NCI-H82 (cell line): ENCODE measurements around the gene HGD.
A peak's percentile ranks its signal among the peaks of the same experiment; 100 is the strongest.

Source experiments
- DNase-seq: peaks from one replicate; lab custom pipeline; 2025; lab: John Stamatoyannopoulos, UW

The HGD gene, protein sequence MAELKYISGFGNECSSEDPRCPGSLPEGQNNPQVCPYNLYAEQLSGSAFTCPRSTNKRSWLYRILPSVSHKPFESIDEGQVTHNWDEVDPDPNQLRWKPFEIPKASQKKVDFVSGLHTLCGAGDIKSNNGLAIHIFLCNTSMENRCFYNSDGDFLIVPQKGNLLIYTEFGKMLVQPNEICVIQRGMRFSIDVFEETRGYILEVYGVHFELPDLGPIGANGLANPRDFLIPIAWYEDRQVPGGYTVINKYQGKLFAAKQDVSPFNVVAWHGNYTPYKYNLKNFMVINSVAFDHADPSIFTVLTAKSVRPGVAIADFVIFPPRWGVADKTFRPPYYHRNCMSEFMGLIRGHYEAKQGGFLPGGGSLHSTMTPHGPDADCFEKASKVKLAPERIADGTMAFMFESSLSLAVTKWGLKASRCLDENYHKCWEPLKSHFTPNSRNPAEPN

GRCh38 chr3:120682095-120682681 lies at the start of gene HGD:
Gene HGD, minus strand, starts transcription at chr3:120682239. Its CDS starts 128 bp downstream, at chr3:120682111.
- no peak for DNase-seq

DNA sequence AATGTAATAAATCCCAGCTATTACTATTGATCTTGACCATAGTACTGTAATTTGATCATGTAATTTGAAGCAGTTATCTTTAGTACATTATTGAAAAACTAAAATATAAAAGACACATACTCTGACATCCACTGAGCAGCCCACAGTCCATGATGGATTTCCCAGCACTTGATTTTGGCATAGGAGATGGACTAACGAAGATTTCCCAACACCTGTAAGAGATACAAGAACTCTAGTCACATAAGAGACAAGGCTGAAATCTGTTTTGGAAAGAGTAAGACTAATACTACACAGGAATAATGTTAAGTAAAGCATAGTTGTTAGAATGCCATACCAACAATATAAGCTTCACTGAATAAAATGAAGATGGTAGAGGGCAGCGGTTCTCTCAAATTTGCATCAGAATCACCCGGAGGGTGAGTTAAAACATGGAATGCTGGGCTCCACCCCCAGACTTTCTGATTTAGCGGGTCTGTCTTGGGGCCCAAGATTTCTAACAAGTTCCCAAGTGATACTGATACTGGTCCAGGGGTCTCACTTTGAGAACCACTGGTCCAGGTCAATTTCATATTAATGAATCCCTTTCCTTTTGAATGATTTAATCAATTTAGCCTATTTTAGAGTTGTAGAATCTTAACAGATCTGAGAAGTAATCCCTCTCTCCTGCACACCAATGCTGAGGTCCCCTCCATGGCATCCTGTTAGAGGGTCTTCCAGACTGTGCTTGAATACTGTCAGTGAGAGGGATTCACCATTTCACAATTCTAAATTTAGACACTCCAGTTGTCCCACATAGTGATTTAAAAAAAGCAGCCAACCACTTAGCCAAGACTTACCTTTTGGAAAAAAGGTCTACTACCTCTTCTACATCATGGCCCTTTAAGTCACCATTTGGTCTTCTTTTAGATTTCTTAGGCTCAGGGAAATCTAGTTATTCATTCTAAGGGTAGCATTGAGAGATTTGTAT lies 48.8 kb upstream of the HGD start:
- DNase-seq: no peak

GRCh38 chr3:120726791-120727190 lies 44.8 kb upstream of the HGD start:
- no peak for DNase-seq

DNA sequence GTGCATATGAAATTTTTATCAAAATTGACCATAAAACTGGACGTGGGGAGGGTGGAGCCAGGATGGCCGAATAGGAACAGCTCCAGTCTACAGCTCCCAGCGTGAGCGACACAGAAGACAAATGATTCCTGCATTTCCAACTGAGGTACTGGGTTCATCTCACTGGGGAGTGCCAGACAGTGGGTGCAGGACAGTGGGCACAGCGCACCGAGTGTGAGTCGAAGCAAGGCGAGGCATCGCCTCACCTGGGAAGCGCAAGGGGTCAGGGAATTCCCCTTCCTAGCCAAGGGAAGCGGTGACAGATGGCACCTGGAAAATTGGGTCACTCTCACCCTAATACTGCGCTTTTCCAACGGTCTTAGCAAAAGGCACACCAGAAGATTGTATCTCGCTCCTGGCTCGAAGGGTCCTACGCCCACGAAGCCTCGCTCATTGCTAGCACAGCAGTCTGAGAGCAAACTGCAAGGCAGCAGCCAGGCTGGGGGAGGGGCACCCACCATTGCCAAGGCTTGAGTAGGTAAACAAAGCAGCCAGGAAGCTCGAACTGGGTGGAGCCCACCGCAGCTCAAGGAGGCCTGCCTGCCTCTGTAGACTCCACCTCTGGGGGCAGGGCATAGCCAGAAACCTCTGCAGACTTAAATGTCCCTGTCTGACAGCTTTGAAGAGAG lies 37.3 kb upstream of the HGD start:
- DNase-seq: peak; percentile 63

GRCh38 chr3:120713262-120713661 lies 31.2 kb upstream of the HGD start:
- no peak for DNase-seq

- DNase-seq: peak; percentile 90
Measured at GRCh38 chr3:120710369-120710768, 28.3 kb upstream of the HGD start.

DNA sequence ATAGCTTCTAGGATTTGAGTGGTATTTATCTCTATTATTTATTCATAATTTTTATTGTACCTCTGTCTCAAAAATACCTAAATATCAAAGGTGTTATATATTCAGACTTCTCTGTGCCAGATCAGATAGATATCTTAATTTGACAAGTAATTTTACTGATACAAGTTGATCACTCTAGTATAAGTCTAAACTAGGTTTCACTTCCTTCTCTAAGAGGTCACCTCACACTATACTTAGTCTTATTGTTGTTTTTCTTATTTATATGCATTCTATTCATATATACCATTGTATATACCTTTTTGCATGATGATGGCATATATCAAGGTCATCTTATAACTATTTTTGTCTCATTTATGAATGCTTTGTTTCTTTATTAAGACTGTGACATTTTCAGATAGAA lies 26.4 kb upstream of the HGD start:
- DNase-seq: no peak

DNA sequence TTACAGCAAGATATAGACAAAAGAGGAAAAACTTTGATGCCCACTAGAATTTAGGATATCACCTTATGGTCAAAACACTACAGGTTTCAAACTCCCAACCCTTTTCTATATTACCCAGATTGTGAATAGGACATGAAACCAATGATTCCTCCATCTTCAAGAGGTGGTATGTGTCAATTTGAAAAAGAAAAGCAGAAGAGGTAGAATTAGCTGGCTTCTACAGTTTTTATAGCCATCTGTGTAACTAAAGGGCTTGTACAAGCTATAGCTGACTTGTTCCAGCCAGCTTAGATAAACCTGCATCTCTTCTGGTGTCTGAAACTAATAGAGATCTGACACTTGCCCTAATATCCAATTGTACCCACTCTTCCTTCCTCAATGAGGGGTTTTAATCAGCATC lies 24.9 kb upstream of the HGD start:
- DNase-seq: no peak

GRCh38 chr3:120705884-120706582 lies 24.0 kb upstream of the HGD start:
- no peak for DNase-seq

DNA sequence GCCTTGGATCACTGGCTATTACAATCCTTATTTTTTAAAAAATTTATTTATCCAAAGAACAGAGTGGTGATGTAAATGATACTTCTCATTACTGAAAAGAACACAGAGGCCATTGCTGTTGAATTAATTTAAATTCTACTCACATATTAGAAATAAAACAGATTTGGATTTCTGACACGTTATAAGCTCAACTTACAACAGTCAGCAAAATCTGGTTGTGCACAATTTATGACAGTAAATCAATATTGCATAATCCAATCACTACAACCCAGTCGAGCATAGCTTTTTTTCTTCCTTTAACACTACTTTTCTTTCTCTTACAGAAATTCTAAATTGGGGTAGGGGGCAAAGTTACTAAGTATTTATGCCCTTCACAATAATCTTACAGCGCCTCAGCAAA lies 17.3 kb upstream of the HGD start:
- no peak for DNase-seq

DNA sequence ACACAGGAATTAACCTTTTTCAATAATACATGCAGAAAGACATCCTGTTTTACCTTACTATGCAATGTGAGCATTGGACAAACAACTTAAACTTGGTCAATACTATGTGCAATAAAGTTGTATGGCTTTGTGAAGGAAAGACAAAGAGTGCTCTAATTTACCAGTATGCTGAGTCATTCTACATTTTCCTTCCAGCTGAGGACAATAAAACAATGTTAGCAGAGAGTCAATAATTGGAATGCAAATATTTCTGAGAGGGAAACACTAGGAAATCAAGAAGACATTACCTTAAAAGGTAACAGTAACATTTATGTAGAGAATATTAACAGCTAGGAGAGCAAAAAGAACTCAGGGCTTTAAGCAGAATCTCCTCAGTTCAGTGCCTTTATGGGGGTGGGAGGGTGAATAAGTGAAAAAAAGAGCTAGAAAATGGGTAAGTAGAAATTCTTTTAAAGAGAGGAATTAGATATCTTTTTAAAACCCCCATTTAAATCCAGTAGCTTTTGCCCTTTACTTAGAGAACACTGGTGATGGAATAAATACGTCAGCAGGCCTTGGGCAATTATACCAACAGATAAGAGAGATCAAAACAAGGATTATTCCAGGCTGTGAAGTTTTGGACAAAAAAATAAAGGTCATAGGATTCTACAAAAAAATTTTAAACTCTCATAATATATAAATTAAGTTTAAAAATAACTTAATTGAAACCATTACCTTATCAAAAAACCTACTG lies 11.6 kb upstream of the HGD start:
- DNase-seq: no peak

DNA sequence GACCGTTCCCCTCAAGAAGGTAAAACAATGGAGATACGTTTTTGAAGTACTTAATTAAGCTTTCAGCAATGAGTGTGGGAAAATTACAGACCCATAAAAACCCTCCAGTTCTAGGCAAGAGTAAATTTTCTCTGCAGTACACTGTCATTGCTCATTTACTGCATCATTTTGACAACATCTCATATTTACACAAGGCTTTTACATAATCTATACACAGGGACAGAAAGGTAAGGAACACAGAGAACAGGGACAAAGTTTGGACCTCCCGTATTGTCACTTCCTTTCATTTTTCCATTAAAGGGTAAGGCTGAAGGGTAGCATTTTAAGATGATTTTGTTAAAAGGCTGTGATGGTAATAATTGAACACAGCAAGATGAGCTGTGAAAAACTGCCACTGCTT lies 7.4 kb upstream of the HGD start:
- DNase-seq: no peak

DNA sequence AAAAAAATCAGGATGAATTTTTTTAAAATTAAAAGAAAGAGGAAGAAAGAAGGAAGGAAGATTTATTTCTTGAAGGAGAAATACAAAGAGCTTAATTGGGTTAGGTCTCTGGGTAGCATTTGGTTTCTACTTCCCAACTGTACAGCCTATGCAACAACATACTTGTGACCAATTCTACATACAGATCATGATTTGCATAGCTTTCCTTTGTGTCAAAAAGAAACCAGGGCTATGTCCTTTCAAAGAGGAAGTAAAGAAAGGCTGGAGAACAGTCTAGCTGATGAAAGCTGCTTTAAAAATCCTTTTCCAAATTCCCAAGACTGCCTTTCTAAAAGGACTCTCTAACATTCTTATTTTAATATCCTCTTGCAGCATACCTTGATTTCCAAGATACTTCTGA lies 6.1 kb upstream of the HGD start:
- DNase-seq: no peak

- no peak for DNase-seq
Measured at GRCh38 chr3:120685411-120685810, 3.4 kb upstream of the HGD start.

- DNase-seq: no peak
Measured at GRCh38 chr3:120684896-120685295, 2.9 kb upstream of the HGD start.

- no peak for DNase-seq
Measured at GRCh38 chr3:120683671-120684301, 1.7 kb upstream of the HGD start.

DNA sequence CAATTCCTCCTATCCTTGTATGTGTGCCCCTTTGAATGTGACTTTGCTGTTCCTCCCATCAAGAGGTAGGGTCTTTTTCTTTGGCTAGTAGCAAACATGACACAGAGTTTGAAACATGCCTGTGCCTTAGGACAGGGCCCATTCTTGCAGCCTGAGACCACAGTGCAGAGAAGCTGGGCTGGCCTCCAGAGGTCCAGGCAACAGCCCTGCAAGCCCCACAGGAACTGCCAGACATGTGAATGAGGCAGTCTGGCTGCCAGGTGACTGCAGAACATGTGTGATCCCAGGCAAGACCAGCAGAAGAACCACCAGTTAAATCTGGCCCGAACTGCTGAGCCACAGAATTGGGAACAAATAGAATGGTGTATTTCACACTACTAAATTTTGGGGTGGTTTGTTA lies 1.2 kb upstream of the HGD start:
- no peak for DNase-seq

- DNase-seq: no peak
Measured at GRCh38 chr3:120681506-120682038, 467 bp downstream of the HGD start.

DNA sequence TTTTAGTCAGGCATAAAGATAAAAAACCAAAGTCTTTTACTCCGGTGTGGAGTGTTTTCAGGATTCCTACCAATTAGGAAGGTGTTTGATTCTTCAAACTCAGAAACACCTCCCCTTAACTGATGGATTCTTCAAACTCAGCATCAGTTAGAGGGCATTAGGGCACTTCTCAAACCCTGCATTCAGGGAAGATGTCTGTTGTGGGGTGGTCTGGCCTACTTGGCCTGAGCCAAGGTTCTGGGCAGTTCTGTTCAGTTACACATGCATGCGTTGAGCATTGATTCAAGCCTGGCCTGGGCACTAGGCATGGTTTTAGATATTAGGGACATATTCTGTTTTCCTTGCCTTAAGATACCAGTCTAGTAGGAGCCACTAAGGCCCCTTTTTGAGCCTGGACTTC lies 1.0 kb downstream of the HGD start:
- no peak for DNase-seq
